ENCODE results near the gene MBD5.

The MBD5 gene

GRCh38 chr2:148459377-148459778 lies 438.5 kb downstream of the MBD5 start:
- H3K27me3 Mint-ChIP-seq, result no peaks in the 10 kb centered on the region
- ATAC-seq (no peak), DNase-seq (no peak)
- H3K27ac Mint-ChIP-seq, result peak overlapping the region in 1 of 2 donors; percentile 34
- no peak overlapping the region for H3K4me3 Mint-ChIP-seq
- no peaks in the 10 kb centered on the region for H3K9me3 Mint-ChIP-seq
- no peaks in the 10 kb centered on the region for H3K4me1 Mint-ChIP-seq

GRCh38 chr2:148461876-148462275 lies 441.0 kb downstream of the MBD5 start:
- Mint-ChIP-seq H3K4me1 (no peaks in the 10 kb centered on the region), H3K9me3 (no peaks in the 10 kb centered on the region), H3K27me3 (no peaks in the 10 kb centered on the region), H3K4me3 (no peak overlapping the region), H3K27ac (no peak overlapping the region)
- DNase-seq, result no peak
- ATAC-seq, result no peak

GRCh38 chr2:148475626-148476025 lies 454.7 kb downstream of the MBD5 start:
- DNase-seq (no peak), ATAC-seq (no peak)
- Mint-ChIP-seq H3K27ac (no peak overlapping the region), H3K4me1 (no peaks in the 10 kb centered on the region), H3K9me3 (no peaks in the 10 kb centered on the region), H3K27me3 (no peaks in the 10 kb centered on the region), H3K4me3 (no peak overlapping the region)

GRCh38 chr2:148479398-148479797 lies 458.5 kb downstream of the MBD5 start:
- Mint-ChIP-seq H3K27ac (no peak overlapping the region), H3K27me3 (no peaks in the 10 kb centered on the region), H3K9me3 (peaks cover 5 to 10% of the 10 kb centered on the region in 2 donors), H3K4me1 (no peaks in the 10 kb centered on the region), H3K4me3 (no peak overlapping the region)
- DNase-seq, result no peak
- no peak for ATAC-seq

GRCh38 chr2:148483665-148484064 lies 462.8 kb downstream of the MBD5 start:
- Mint-ChIP-seq H3K27me3 (no peaks in the 10 kb centered on the region), H3K9me3 (peaks cover 5 to 10% of the 10 kb centered on the region in 2 donors), H3K4me1 (no peaks in the 10 kb centered on the region), H3K4me3 (no peak overlapping the region), H3K27ac (no peak overlapping the region)
- no peak for DNase-seq
- ATAC-seq, result no peak

- ATAC-seq (no peak), DNase-seq (no peak)
- peaks cover 5 to 10% of the 10 kb centered on the region in 2 donors for H3K9me3 Mint-ChIP-seq
- no peaks in the 10 kb centered on the region for H3K27me3 Mint-ChIP-seq
- H3K27ac Mint-ChIP-seq, result no peak overlapping the region
- H3K4me3 Mint-ChIP-seq, result no peak overlapping the region
- H3K4me1 Mint-ChIP-seq, result no peaks in the 10 kb centered on the region
Measured at GRCh38 chr2:148484066-148484465, 463.2 kb downstream of the MBD5 start.

GRCh38 chr2:148486655-148487054 lies 465.8 kb downstream of the MBD5 start:
- H3K4me1 Mint-ChIP-seq, result no peaks in the 10 kb centered on the region
- H3K27ac Mint-ChIP-seq, result no peak overlapping the region
- ATAC-seq (no peak), DNase-seq (no peak)
- no peak overlapping the region for H3K4me3 Mint-ChIP-seq
- peaks cover 5 to 10% of the 10 kb centered on the region in 2 donors for H3K9me3 Mint-ChIP-seq
- no peaks in the 10 kb centered on the region for H3K27me3 Mint-ChIP-seq

GRCh38 chr2:148487439-148487838 lies 466.5 kb downstream of the MBD5 start:
- ATAC-seq, result no peak
- no peak overlapping the region for H3K27ac Mint-ChIP-seq
- no peak overlapping the region for H3K4me3 Mint-ChIP-seq
- H3K27me3 Mint-ChIP-seq, result no peaks in the 10 kb centered on the region
- DNase-seq, result no peak
- no peaks in the 10 kb centered on the region for H3K4me1 Mint-ChIP-seq
- peaks cover 5 to 10% of the 10 kb centered on the region in 2 donors for H3K9me3 Mint-ChIP-seq

- H3K9me3 Mint-ChIP-seq, result no peaks in the 10 kb centered on the region
- no peak for ATAC-seq
- no peaks in the 10 kb centered on the region for H3K27me3 Mint-ChIP-seq
- no peak overlapping the region for H3K4me3 Mint-ChIP-seq
- DNase-seq, result no peak
- H3K27ac Mint-ChIP-seq, result no peak overlapping the region
- no peaks in the 10 kb centered on the region for H3K4me1 Mint-ChIP-seq
Measured at GRCh38 chr2:148490840-148491439, 470.0 kb downstream of the MBD5 start.

- DNase-seq, result no peak
- H3K4me1 Mint-ChIP-seq, result no peaks in the 10 kb centered on the region
- H3K27ac Mint-ChIP-seq, result no peak overlapping the region
- no peak overlapping the region for H3K4me3 Mint-ChIP-seq
- no peaks in the 10 kb centered on the region for H3K27me3 Mint-ChIP-seq
- no peak for ATAC-seq
- no peaks in the 10 kb centered on the region for H3K9me3 Mint-ChIP-seq
Measured at GRCh38 chr2:148493822-148494563, 473.1 kb downstream of the MBD5 start.

GRCh38 chr2:148495586-148495985 lies 474.7 kb downstream of the MBD5 start:
- Mint-ChIP-seq H3K9me3 (no peaks in the 10 kb centered on the region), H3K4me3 (no peak overlapping the region), H3K27ac (peak overlapping the region in 1 of 2 donors; percentile 76), H3K4me1 (no peaks in the 10 kb centered on the region), H3K27me3 (no peaks in the 10 kb centered on the region)
- DNase-seq (no peak), ATAC-seq (no peak)

GRCh38 chr2:148501545-148501944 lies 480.7 kb downstream of the MBD5 start:
- no peak overlapping the region for H3K27ac Mint-ChIP-seq
- H3K9me3 Mint-ChIP-seq, result no peaks in the 10 kb centered on the region
- no peak overlapping the region for H3K4me3 Mint-ChIP-seq
- no peak for DNase-seq
- no peaks in the 10 kb centered on the region for H3K4me1 Mint-ChIP-seq
- H3K27me3 Mint-ChIP-seq, result no peaks in the 10 kb centered on the region
- no peak for ATAC-seq

- ATAC-seq (no peak), DNase-seq (no peak)
- H3K9me3 Mint-ChIP-seq, result no peaks in the 10 kb centered on the region
- no peaks in the 10 kb centered on the region for H3K27me3 Mint-ChIP-seq
- H3K4me1 Mint-ChIP-seq, result no peaks in the 10 kb centered on the region
- H3K27ac Mint-ChIP-seq, result no peak overlapping the region
- no peak overlapping the region for H3K4me3 Mint-ChIP-seq
Measured at GRCh38 chr2:148503516-148503915, 482.6 kb downstream of the MBD5 start.

- H3K4me3 Mint-ChIP-seq, result no peak overlapping the region
- H3K27me3 Mint-ChIP-seq, result no peaks in the 10 kb centered on the region
- H3K4me1 Mint-ChIP-seq, result peaks cover 24% of the 10 kb centered on the region
- DNase-seq (no peak), ATAC-seq (no peak)
- no peaks in the 10 kb centered on the region for H3K9me3 Mint-ChIP-seq
- H3K27ac Mint-ChIP-seq, result no peak overlapping the region
Measured at GRCh38 chr2:148507970-148508369, 487.1 kb downstream of the MBD5 start.

- Mint-ChIP-seq H3K27ac (peak overlapping the region; percentile 43 to 89), H3K4me1 (peaks cover 24% of the 10 kb centered on the region), H3K27me3 (no peaks in the 10 kb centered on the region), H3K4me3 (peak overlapping the region; percentile 64 to 78), H3K9me3 (no peaks in the 10 kb centered on the region)
- ATAC-seq, result peak; percentile 2
- DNase-seq, result no peak
Measured at GRCh38 chr2:148508878-148509287, 488.0 kb downstream of the MBD5 start.

- ATAC-seq, result peak; percentile 100
Measured at GRCh38 chr2:148509288-148509902, 488.5 kb downstream of the MBD5 start.

More at GRCh38 chr2:148509288-148509902, 488.5 kb downstream of the MBD5 start:
- H3K27ac Mint-ChIP-seq, result peak overlapping the region; percentile 43 to 89
- H3K4me1 Mint-ChIP-seq, result peaks cover 28% of the 10 kb centered on the region
- H3K27me3 Mint-ChIP-seq, result no peaks in the 10 kb centered on the region
- H3K9me3 Mint-ChIP-seq, result no peaks in the 10 kb centered on the region
- DNase-seq, result peak; percentile 83 to 91
- H3K4me3 Mint-ChIP-seq, result peak overlapping the region; percentile 64 to 78
